Limb (tissue), 2 donors: ENCODE data around the gene RHCE.
"Not testable (repeated sequence)": the region's sequence is repeated elsewhere in the genome, so short reads cannot be mapped to it uniquely, and the experiment has no call there.

Source experiments
- DNase-seq, 2 donors: peaks; one replicate each; pipeline ENCODE4 v3.0.0-alpha.2; 2016; ENCODE audit errors: extremely low spot score in 2 of 2

Gene RHCE

DNA sequence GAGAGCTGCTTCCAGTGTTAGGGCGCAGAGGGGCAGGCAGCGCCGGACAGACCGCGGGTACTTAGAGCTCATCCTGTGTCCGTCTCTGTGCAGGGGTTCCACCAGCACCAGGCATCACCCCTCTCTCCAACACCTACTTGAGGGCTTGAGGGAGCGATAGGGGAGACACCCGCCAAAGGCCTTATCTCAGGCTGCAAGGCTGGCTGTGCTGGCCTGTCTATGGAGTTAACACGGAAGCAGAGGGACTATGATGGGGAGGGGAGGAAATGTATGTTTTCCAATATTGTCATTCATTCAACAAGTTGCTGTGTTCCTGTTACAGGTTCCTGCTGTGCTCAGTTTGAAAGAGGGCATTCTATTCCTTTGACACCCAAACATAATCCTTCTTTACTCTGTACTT lies at the start of gene RHCE:
Gene RHCE (minus strand): TSS at position 111 of the 400 bp plus-strand sequence. CDS start 39 bp downstream, at position 72.
- DNase-seq, result not testable (repeated sequence)

- DNase-seq, result no peak
Measured at GRCh38 chr1:25469177-25469576, 48.6 kb upstream of the RHCE start.

GRCh38 chr1:25468033-25468432 lies 47.4 kb upstream of the RHCE start:
- no peak for DNase-seq

- DNase-seq, result no peak
Measured at GRCh38 chr1:25467616-25468015, 47.0 kb upstream of the RHCE start.

- DNase-seq, result no peak
Measured at GRCh38 chr1:25467193-25467592, 46.6 kb upstream of the RHCE start.

DNA sequence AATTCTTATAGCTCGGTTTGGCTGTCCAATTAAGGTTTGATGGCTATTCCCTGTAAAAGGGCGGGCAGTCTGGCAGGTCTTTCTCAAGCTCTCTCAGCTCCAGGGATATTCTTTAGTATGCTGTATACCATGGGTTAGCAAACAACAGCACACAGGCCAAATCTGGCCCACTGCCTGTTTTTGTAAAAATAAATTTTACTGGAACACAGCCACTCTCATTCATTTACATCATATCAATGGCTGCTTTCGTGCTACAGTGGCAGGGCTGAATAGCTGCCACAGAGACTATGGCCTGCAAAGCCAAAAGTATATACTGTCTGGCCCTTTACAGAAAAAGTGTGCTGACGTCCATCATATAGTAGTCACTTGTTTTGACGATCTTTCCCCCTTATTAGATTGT lies 42.1 kb upstream of the RHCE start:
- no peak for DNase-seq

DNA sequence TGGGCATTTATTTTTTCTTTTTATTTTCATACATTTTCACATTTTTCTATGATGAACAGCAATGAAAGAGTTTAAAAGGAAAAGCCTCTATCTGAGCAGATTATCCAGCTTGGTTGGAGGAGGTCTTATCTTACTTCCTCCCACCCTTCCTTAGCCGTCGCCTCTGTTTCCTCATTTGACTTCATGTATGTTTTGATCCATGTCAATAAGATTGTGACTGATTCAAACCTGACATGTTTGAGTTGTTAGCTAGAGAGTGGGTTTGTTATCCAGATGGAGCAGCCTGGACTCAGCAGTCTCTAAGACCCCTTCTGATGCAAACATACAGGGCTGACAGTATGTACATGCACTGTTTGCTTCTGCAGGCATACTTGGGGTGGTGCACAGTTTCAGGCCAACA lies 41.2 kb upstream of the RHCE start:
- no peak for DNase-seq

GRCh38 chr1:25460816-25461215 lies 40.2 kb upstream of the RHCE start:
- DNase-seq, result not testable (repeated sequence)

GRCh38 chr1:25460020-25460419 lies 39.4 kb upstream of the RHCE start:
- no peak for DNase-seq

DNA sequence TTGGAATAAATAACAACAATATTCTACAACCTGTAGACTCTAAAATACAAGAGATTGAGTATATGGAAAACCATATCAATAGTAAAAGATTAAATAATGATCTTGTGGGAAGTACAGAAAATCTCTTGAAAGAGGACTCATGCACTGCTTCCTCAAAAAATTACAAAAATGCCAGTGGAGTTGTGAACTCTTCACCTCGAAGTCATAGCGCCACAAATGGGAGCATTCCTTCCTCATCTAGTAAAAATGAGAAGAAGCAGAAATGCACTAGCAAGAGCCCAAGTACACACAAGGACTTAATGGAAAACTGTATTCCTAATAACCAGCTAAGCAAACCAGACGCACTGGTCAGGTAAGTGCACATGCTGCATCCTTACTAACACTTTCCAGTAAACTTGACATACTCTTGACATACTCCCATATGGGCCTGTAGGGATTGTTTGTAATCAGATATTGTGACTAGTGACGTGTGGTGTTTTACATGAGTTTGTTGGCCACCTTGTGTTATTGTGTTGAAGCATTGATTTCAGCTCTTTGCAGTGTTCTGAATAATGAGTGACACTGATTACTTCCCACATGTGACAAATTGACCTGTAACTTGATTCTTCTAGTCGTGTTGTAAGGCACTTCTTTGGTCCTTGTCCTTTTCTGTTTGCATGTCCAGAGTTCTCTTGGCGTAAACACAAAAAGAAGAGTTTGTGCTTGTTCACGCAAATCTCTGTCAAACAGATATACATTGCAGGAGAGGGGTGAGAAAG lies 38.1 kb upstream of the RHCE start:
- DNase-seq, result no peak

- DNase-seq, result no peak
Measured at GRCh38 chr1:25456502-25456901, 35.9 kb upstream of the RHCE start.

DNA sequence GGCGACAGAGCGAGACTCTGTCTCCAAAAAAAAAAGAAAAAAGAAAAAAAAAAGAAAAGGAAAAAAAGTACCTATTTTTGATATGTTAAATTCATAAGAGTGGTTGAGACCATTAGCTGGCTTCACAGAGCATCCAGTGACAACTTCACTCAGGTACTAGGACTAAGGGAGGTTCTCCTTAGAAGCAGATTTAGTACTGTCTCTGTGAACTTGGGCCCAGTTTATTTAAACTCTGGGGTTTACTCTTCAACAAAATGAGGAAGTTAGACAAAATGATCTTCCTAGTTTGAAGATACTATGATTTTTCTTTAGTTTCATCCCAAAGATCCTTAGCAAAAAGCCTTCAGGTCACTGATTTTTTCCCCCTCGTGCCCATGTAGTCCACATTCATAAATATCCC lies 31.3 kb upstream of the RHCE start:
- DNase-seq, result no peak

- DNase-seq, result no peak
Measured at GRCh38 chr1:25450891-25451290, 30.3 kb upstream of the RHCE start.

DNA sequence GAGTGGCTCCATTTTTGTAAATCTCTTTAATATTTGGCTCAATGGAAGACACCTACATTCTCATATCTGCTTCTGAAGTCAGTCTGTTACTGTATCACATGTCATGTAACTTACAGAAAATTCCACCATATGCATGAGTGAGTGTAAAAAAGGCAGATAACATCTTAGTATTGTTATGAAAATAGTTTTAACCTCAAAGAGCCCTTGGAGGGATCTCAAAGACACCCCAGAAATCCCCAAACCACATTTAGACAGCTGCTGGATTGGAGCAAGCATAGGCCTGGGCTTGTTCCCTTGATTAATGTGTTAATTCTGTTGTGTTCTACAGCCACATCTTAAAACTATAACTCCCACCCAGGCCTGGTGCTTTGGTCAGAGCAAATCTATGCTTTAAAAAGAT lies 26.9 kb upstream of the RHCE start:
- no peak for DNase-seq

DNA sequence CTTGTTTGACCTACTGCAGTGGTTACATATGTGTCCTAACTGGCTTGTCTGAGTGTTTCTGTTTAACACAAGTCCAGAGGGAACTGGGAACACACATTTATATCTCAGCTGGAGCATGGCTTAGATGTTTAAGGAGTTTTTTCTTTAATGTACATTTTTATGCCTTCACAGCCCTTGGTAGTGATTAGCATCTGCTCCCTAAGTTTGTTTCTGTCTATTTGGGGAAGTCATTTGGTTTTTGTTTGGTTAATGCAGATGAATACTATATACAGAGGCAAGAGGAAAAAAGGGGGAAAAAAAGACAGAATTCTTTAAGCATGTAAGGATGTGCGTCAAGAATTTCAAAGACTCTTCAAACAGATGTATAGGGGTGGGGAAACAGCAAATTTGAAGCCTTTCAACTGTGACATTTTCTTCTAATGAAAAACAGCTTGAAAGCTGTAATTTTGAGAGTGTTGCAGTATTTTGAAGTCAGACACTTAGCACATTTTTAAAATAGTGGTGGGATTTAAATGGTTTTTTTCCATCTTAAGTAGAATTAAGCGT lies 25.4 kb upstream of the RHCE start:
- DNase-seq, result no peak

GRCh38 chr1:25444604-25445003 lies 24.0 kb upstream of the RHCE start:
- not testable (repeated sequence) for DNase-seq

GRCh38 chr1:25443030-25443699 lies 22.5 kb upstream of the RHCE start:
- DNase-seq, result no peak

DNA sequence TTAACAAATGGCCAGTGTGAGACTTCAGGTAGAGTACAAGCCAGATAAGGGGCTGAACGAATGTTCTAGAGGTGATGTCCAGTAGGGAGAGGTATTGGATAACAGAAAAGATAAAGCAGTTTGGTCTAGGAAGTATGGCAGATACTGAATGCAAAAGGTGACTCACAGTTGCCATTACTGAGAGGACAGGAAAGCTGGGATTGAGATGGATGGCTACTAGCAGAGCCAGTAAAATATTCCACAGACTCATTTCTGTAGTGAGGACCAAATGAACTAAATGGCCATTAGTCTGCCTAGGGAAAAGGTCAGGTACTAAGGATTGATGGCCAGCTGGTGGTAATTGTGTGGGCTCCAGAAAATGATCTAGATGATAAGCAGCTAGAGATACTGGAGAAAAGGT lies 21.6 kb upstream of the RHCE start:
- no peak for DNase-seq

- DNase-seq, result no peak
Measured at GRCh38 chr1:25439287-25439686, 18.7 kb upstream of the RHCE start.

- no peak for DNase-seq
Measured at GRCh38 chr1:25437672-25438071, 17.0 kb upstream of the RHCE start.

DNA sequence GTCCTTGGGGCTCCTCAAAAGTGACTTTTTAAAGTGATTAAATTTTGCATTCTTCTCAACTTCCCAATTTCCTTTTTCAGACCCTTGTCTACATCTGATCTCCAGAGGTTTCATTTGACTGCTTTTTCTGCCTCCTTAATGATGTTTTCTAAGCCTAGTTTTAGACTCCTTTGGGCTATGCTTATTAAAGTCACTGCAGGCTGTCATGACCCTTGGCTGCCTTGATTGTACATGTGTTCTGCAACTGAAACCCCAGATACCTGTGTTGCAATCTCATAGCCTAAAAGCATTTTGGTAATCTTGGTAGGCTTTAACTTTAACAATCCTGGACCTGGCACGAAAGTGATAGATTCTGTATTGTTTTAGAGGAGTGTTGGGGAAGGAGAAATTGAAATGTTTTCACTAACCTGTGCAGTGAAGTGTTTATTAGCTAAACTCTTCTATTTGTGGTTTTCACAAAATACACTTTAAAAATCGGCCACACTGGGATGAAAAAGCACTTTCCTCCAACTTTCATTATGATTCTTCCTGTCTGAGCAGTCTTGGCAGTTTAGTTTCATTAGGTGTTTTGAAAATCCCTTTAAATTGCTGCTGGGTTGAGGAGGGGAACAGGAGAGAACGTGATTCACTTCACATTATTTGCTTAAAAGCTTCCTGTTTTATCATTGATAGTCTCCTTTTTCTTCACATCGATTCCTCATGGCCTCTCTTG lies 14.9 kb upstream of the RHCE start:
- DNase-seq, result no peak
